ENCODE measurements around the gene PRR12. TPM values are rescaled to one million over a fixed set of nuclear protein-coding genes. Genes with fewer than 3 reads are reported as not detected.

Gene PRR12
- total and polyA plus RNA-seq, 10 donors: 3.7 to 44.3 (median 23.1) TPM

DNA sequence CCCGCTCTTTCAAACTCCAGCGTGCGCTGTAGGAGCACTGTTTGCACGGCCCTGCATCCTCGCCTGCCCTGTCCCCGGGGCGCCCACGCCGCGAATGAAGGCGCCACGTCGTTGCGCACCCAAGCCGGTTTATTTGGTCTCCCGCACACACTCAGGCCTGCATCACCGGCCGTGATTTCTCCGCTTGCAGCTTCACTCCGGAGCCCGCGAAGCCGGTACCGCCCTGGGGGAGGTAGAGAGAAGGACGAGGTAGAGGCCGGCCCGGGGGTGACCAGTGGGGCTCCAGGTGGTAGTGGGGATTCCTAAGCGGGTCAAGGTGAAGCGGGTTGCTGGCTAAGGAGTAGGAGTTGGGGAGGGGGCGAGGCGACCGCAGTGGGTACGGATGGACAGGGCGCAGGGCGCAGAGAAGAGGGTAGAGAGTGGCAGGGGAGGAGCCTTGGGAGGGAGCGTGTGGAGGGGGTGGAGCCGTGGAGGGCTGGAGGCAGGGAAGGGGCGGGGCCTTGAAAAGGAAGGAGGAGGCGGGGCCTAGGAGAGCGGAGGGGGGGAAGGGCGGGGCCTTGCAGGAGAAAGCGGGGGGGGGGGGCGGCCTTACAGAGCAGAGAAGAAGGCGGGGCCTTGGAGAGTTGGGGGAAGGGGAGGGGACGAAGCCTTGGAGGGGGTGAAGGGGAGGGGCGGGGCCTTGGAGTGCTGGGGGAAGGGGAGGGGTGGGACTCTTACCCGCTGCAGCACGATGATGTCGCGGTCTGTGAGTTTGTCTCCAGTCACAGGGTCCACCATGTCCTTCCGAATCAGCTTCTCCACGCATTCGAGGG is 35.2 kb upstream of the PRR12 start:
- H3K27ac ChIP-seq: peak overlapping the region in 7 of 8 donors; percentile 32 to 86 (median 76)
- peak; percentile 84 for DNase-seq
- intact Hi-C loops (cut with DNase I; ENCODE audit: low total_unique reads): no loop called here
- H3K27me3 ChIP-seq (replicated peaks in 1 of 7): no peaks in the 10 kb centered on the region
- H3K36me3 ChIP-seq: peaks cover 0 to 84% (median 46%) of the 10 kb centered on the region in 6 donors
- no peaks in the 10 kb centered on the region for H3K9me3 ChIP-seq
- TF ChIP-seq POLR2AphosphoS5 (IDR thresholded peaks at IDR 0.05) (peak in 2 of 3 donors; percentile 20 to 56), CTCF (IDR thresholded peaks at IDR 0.05 in 8 of 11, conservative IDR thresholded peaks at IDR 0.05 in 3 of 11) (no peak)
- peak overlapping the region in 1 of 8 donors; percentile 5 for H3K4me3 ChIP-seq
- WGBS, 5 donors: 83 to 92% (median 89%) methylated on average over 45 to 52 of the region's 53 CpGs
- peaks cover 16 to 95% (median 56%) of the 10 kb centered on the region in 6 donors for H3K4me1 ChIP-seq

DNA sequence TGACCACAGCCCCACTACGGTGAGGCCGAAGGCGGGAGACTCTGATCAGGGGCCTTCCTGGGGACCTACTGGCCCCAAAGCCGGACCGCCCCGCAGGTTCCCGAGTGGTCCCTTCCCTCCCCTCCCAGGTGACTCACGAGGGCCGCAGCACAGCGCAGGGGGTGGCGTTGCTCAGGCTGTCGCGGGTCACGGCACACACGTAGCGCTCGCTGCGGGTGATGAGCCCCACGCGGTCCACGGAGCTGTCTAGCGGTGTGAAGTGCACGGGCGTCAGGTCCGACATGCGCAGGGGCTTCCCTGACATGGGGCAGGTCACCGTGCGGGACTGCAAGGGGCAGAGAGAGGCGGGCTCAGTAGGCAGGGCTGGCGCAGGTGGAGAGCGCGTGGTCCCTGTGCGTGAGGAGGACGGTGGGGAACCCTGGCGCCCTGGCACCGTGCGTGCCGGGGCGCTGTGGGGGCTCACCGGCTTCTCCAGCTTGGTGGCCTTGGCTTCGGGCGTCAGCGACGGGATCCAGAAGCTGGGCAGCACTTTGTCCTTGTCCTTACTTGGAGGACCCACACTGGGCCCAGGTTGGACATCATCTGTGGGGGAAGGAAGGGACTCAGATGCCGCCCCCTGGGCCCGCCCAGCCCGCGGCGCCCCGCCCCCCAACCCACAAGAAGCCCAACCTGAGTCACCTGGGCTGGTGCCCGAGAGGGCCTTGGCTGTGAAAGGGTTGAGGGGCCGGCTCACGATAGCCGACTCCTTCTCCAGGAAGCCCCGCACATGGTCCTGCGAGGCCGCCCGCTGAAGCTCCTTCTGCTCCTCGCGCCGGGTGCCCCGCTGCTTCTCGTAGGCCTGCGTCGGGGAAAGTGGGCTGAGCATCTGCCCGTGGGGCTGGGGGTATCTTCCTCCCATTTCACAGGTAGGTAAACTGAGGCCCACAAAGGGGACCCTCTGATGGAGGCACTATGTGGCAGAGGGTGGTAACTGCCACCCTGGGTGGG is 34.3 kb upstream of the PRR12 start:
- Histone ChIP-seq H3K27ac (peak overlapping the region in 6 of 8 donors; percentile 9 to 76 (median 50)), H3K4me1 (peaks cover 19 to 95% (median 64%) of the 10 kb centered on the region in 6 donors), H3K9me3 (no peaks in the 10 kb centered on the region), H3K4me3 (peak overlapping the region in 1 of 8 donors; percentile 5), H3K36me3 (peaks cover 0 to 79% (median 46%) of the 10 kb centered on the region in 6 donors), H3K27me3 (replicated peaks in 1 of 7) (no peaks in the 10 kb centered on the region)
- TF ChIP-seq CTCF (IDR thresholded peaks at IDR 0.05 in 8 of 11, conservative IDR thresholded peaks at IDR 0.05 in 3 of 11) (no peak), POLR2AphosphoS5 (IDR thresholded peaks at IDR 0.05) (peak; percentile 26 to 68 (median 38))
- intact Hi-C loops (cut with DNase I; ENCODE audit: low total_unique reads): no loop called here
- 91 to 94% (median 92%) methylated on average over 45 to 66 of the region's 66 CpGs for WGBS, 5 donors
- no peak for DNase-seq

DNA sequence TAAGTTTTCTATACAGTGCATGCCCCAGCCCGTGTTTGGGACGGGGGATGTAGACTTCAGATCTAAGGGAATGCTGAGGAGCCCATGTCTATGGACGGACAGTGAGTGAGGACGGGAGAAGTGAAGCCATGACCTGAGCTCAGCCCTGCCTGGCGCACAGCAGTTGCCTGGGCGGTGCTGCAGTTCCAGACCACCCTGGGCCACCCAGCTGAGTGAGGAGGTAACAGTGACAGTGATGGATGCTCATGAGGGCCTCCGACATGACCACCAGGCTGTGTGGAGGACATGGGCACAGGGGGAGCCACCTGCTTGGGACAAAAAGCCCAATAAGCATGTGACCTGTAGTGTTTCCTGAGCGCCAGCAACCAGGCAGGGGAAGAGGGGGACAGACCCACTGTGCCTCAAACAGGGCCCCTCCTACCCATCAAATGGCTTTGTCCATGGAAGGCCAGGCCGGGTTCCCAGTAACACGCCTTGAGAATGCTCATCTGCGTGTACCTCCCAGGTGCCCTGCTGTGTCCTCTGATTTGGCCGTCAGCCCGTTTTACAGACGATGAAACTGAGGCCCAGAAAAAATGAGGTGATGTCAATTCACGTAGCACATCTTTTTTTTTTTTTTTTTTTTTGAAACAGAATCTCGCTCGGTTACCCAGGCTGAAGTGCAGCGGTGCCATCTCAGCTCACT is 33.2 kb upstream of the PRR12 start:
- Histone ChIP-seq H3K4me3 (peak overlapping the region in 1 of 8 donors; percentile 32), H3K9me3 (no peaks in the 10 kb centered on the region), H3K27me3 (replicated peaks in 1 of 7) (no peaks in the 10 kb centered on the region), H3K27ac (peak overlapping the region in 3 of 8 donors; percentile 66 to 76 (median 76)), H3K36me3 (peaks cover 0 to 86% (median 46%) of the 10 kb centered on the region in 6 donors), H3K4me1 (peaks cover 28 to 95% (median 64%) of the 10 kb centered on the region in 6 donors)
- intact Hi-C loops (cut with DNase I; ENCODE audit: low total_unique reads): no loop called here
- no peak for DNase-seq
- no peak for TF ChIP-seq CTCF (IDR thresholded peaks at IDR 0.05 in 8 of 11, conservative IDR thresholded peaks at IDR 0.05 in 3 of 11)
- peak in 2 of 3 donors; percentile 19 to 39 for TF ChIP-seq POLR2AphosphoS5 (IDR thresholded peaks at IDR 0.05)
- WGBS, 5 donors: 85 to 93% (median 92%) methylated on average over 18 of the region's 18 CpGs
